Astrocyte (in vitro differentiated cells and primary cell): ENCODE results near the gene TGM2. TPM values are rescaled to one million over a fixed set of nuclear protein-coding genes. Genes with fewer than 3 reads are reported as not detected.

Experiments
- DNase-seq: peaks from one replicate; pipeline ENCODE4 v3.0.0-alpha.2; 2010; ENCODE audit warnings: low read depth
- FAIRE-seq: peaks from 2 replicates; lab custom pipeline; 2011; peaks lifted over from hg19 to GRCh38; lab: Jason Lieb, UNC
- H2AFZ ChIP-seq: 2 replicates; pipeline ENCODE4 v1.6.0; 2012; ENCODE audit warnings: low read depth, low read length, inconsistent platforms
- H3K27ac ChIP-seq: 2 replicates; pipeline ENCODE4 v1.5.1; 2011; ENCODE audit warnings: low read depth, low read length, inconsistent platforms
- H3K27me3 ChIP-seq: 2 replicates; pipeline ENCODE4 v1.6.0; 2011; ENCODE audit warnings: low read length, inconsistent platforms; ENCODE audit not compliant: insufficient read depth
- H3K36me3 ChIP-seq: 2 replicates; pipeline ENCODE4 v1.5.1; 2011; ENCODE audit warnings: low read length, inconsistent platforms; ENCODE audit not compliant: insufficient read depth
- H3K4me1 ChIP-seq: 2 replicates; pipeline ENCODE4 v1.5.1; 2011; ENCODE audit warnings: low read length, inconsistent platforms; ENCODE audit not compliant: insufficient read depth
- H3K4me2 ChIP-seq: 2 replicates; pipeline ENCODE4 v1.6.0; 2012; ENCODE audit warnings: low read length, inconsistent platforms
- H3K4me3 ChIP-seq: 2 replicates; pipeline ENCODE4 v1.5.1; 2011; ENCODE audit warnings: low read depth, mild to moderate bottlenecking, low read length, inconsistent platforms; ENCODE audit not compliant: insufficient read depth
- H3K79me2 ChIP-seq: 2 replicates; pipeline ENCODE4 v1.6.0; 2012; ENCODE audit warnings: mild to moderate bottlenecking, low read length, inconsistent platforms; ENCODE audit not compliant: insufficient read depth
- H3K9ac ChIP-seq: 2 replicates; pipeline ENCODE4 v1.6.0; 2012; ENCODE audit warnings: mild to moderate bottlenecking, low read length, inconsistent platforms
- H3K9me3 ChIP-seq: 2 replicates; pipeline ENCODE4 v1.5.1; 2012; ENCODE audit warnings: low read depth, mild to moderate bottlenecking, low read length, inconsistent platforms; ENCODE audit not compliant: insufficient read depth
- H4K20me1 ChIP-seq: 2 replicates; pipeline ENCODE4 v1.6.0; 2012; ENCODE audit warnings: low read length, inconsistent platforms; ENCODE audit not compliant: insufficient read depth
- H3K27ac Mint-ChIP-seq: one replicate; pipeline ENCODE4 v1.8.0; 2021; ENCODE audit warnings: mild to moderate bottlenecking, mixed read lengths; ENCODE audit not compliant: unreplicated experiment
- H3K27me3 Mint-ChIP-seq: one replicate; pipeline ENCODE4 v1.8.0; 2021; ENCODE audit warnings: low read depth, mixed read lengths; ENCODE audit not compliant: unreplicated experiment
- H3K36me3 Mint-ChIP-seq: one replicate; pipeline ENCODE4 v1.8.0; 2021; ENCODE audit warnings: low read depth, mixed read lengths; ENCODE audit not compliant: unreplicated experiment
- H3K4me1 Mint-ChIP-seq: one replicate; pipeline ENCODE4 v1.8.0; 2021; ENCODE audit warnings: low read depth, mixed read lengths; ENCODE audit not compliant: unreplicated experiment
- H3K4me3 Mint-ChIP-seq: one replicate; pipeline ENCODE4 v1.8.0; 2021; ENCODE audit warnings: mild to moderate bottlenecking, moderate library complexity, mixed read lengths; ENCODE audit not compliant: unreplicated experiment
- H3K9me3 Mint-ChIP-seq: one replicate; pipeline ENCODE4 v1.8.0; 2021; ENCODE audit warnings: mild to moderate bottlenecking, mixed read lengths; ENCODE audit not compliant: unreplicated experiment
- CTCF ChIP-seq: IDR thresholded peaks from 2 replicates; pipeline ENCODE4 v1.5.1; 2011; ENCODE audit warnings: low read depth, mild to moderate bottlenecking, inconsistent platforms, low read length, moderate library complexity; ENCODE audit not compliant: insufficient read depth
- EZH2 ChIP-seq: IDR thresholded peaks from 2 replicates; pipeline ENCODE4 v1.6.1; 2012; ENCODE audit warnings: mild to moderate bottlenecking, low read length, inconsistent platforms; ENCODE audit not compliant: insufficient read depth
- total RNA-seq: library from RNA; stranded (reverse); gene quantifications from 2 replicates; pipeline ENCODE4 v1.2.1, GENCODE V29; 2021

TGM2 gene
- total RNA-seq, 1 donor from 2014 or later, result 98.9 TPM

GRCh38 chr20:38158701-38159351 lies 6.2 kb downstream of the TGM2 start:
- peak overlapping the region; percentile 27 for H3K4me2 ChIP-seq
- H3K36me3 Mint-ChIP-seq, result peaks cover 5% of the 10 kb centered on the region
- H3K4me3 ChIP-seq, result no peak overlapping the region
- peaks cover 33% of the 10 kb centered on the region for H3K36me3 ChIP-seq
- H3K27ac Mint-ChIP-seq, result peak overlapping the region; percentile 62
- no peaks in the 10 kb centered on the region for H3K27me3 Mint-ChIP-seq
- H2AFZ ChIP-seq, result no peak overlapping the region
- DNase-seq, result no peak
- H4K20me1 ChIP-seq, result peaks cover 9% of the 10 kb centered on the region
- H3K4me3 Mint-ChIP-seq, result no peak overlapping the region
- TF ChIP-seq CTCF (no peak), EZH2 (no peak)
- no peaks in the 10 kb centered on the region for H3K27me3 ChIP-seq
- FAIRE-seq, result no peak
- H3K79me2 ChIP-seq, result peaks cover 36% of the 10 kb centered on the region
- H3K9me3 Mint-ChIP-seq, result no peaks in the 10 kb centered on the region
- peaks cover 21% of the 10 kb centered on the region for H3K4me1 ChIP-seq
- H3K9me3 ChIP-seq, result no peaks in the 10 kb centered on the region
- no peak overlapping the region for H3K9ac ChIP-seq
- no peak overlapping the region for H3K27ac ChIP-seq
- H3K4me1 Mint-ChIP-seq, result peaks cover 3% of the 10 kb centered on the region

GRCh38 chr20:38157635-38158495 lies 7.2 kb downstream of the TGM2 start:
- H3K4me1 Mint-ChIP-seq, result peaks cover 3% of the 10 kb centered on the region
- H3K9ac ChIP-seq, result peak overlapping the region; percentile 22
- no peak overlapping the region for H3K4me3 Mint-ChIP-seq
- H3K79me2 ChIP-seq, result peaks cover 26% of the 10 kb centered on the region
- peaks cover 33% of the 10 kb centered on the region for H3K36me3 ChIP-seq
- H3K36me3 Mint-ChIP-seq, result peaks cover 5% of the 10 kb centered on the region
- H3K9me3 Mint-ChIP-seq, result no peaks in the 10 kb centered on the region
- H3K27me3 Mint-ChIP-seq, result no peaks in the 10 kb centered on the region
- DNase-seq (no peak), FAIRE-seq (no peak)
- no peaks in the 10 kb centered on the region for H3K27me3 ChIP-seq
- no peak for TF ChIP-seq CTCF
- no peak for TF ChIP-seq EZH2
- no peak overlapping the region for H3K4me3 ChIP-seq
- H4K20me1 ChIP-seq, result peaks cover 6% of the 10 kb centered on the region
- no peaks in the 10 kb centered on the region for H3K9me3 ChIP-seq
- no peak overlapping the region for H3K27ac Mint-ChIP-seq
- H2AFZ ChIP-seq, result no peak overlapping the region
- H3K4me1 ChIP-seq, result peaks cover 26% of the 10 kb centered on the region
- peak overlapping the region; percentile 4 for H3K4me2 ChIP-seq
- peak overlapping the region; percentile 22 for H3K27ac ChIP-seq
